Measurements from ENCODE around the gene ATP2C1.
A peak's percentile ranks its signal among the peaks of the same experiment; 100 is the strongest.
"Not testable (repeated sequence)": the region's sequence is repeated elsewhere in the genome, so short reads cannot be mapped to it uniquely, and the experiment has no call there.

The ATP2C1 gene, protein sequence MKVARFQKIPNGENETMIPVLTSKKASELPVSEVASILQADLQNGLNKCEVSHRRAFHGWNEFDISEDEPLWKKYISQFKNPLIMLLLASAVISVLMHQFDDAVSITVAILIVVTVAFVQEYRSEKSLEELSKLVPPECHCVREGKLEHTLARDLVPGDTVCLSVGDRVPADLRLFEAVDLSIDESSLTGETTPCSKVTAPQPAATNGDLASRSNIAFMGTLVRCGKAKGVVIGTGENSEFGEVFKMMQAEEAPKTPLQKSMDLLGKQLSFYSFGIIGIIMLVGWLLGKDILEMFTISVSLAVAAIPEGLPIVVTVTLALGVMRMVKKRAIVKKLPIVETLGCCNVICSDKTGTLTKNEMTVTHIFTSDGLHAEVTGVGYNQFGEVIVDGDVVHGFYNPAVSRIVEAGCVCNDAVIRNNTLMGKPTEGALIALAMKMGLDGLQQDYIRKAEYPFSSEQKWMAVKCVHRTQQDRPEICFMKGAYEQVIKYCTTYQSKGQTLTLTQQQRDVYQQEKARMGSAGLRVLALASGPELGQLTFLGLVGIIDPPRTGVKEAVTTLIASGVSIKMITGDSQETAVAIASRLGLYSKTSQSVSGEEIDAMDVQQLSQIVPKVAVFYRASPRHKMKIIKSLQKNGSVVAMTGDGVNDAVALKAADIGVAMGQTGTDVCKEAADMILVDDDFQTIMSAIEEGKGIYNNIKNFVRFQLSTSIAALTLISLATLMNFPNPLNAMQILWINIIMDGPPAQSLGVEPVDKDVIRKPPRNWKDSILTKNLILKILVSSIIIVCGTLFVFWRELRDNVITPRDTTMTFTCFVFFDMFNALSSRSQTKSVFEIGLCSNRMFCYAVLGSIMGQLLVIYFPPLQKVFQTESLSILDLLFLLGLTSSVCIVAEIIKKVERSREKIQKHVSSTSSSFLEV

DNA sequence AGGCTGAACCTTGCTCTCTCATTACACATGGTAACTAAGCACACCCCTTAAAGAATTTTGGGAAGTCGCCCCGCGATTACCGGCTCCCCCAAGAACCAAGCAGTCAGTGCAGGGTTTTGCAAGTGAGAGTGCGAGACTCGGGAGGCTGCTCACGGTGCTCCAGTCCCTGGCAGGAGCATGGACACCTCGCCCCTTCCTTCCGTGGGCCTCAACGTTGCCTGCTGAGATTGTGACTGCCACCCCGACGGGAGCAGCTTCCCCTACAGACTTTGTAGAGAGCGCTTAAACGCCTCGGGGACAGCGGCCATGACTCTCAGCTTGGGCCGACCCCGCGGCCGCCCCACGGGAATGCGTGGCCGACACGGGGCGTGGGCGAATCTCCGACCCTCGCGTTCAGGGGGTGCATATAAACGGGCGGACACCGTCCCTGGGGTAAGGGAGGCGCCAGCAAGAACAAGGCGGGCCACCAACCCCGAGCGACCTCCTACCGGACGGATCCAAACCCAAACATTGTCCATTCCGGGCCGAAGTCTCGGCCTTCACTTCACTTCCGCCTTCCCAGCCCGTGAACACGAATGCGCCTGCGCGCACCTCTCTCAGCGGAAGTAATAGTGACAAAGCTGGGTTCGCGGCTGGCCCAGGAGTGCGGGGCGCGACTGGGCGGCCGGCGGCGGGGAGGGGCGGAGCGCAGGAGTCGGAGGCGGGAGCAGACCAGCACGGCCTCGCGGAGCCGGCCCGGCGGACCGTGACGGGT, at the start of gene ATP2C1:
Gene ATP2C1 (plus strand): TSS at position 709 of the 754 bp plus-strand sequence. CDS start 686 bp downstream, outside the sequence.
- peak; percentile 100 for DNase-seq

GRCh38 chr3:130844462-130844861, 49.4 kb upstream of the ATP2C1 start:
- no peak for DNase-seq

- no peak for DNase-seq
Observed at GRCh38 chr3:130846181-130846580, 47.7 kb upstream of the ATP2C1 start.

DNA sequence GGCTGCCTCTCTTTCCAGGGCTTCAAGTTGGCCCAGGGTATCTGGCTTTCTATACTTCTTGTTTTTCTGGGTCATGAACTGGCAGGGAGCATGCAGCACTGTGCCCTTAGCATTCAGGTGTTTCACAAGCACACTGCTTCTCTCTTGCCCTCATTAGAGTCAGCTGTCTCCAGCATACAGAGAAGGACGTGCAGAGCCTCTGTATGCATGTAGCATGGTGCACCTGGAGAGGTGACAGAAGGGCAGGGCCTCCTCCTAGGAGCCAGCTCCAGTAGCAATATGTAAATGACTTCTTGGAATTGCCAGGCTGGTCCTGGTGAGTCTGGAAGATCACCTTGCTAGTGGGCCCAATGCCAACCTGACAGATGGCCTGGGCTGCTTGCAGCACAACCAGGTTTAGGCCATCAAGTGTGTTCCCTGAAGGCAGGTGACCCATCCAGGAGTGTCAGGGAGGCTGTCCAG, 44.8 kb upstream of the ATP2C1 start:
- peak; percentile 98 for DNase-seq

GRCh38 chr3:130850044-130850797, 43.7 kb upstream of the ATP2C1 start:
- DNase-seq = peak; percentile 64

DNA sequence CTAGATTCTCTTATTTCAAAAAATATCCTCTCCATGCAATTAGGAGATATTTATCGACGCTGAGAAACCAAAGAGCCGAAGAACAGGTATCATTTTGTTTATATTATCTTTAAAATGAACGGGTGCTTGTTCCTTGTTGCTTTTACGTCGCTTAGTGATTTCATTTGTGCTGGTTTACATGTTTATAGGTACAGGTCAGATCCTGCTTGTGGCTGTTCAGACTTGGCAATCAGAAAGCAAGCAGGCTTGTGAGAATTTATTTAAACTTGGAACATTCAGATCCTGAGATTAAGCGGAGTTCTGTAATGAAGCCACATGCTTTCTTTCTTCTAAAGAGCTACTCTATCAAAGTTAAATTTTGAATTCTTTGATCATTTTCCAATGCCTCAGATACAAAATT, 43.0 kb upstream of the ATP2C1 start:
- DNase-seq = no peak

- no peak for DNase-seq
Observed at GRCh38 chr3:130851277-130851676, 42.6 kb upstream of the ATP2C1 start.

DNA sequence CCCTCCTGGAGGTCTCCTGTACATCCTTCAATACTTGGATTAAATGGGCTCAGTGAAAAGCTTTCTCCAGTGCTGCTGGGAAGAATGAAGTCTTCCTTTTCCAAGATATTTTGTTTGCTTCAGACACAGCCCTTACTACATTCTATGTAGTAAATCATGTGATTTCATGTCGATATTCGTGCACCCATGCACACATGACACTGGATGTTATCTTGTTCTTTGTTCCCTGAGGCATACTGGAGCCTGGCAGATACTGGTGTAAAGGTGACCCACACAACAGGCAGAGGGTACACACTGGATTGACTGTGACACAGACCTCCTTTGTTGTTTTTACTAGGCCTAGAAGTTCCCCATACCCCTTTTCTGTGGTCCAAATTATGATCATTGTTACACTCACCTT, 40.3 kb upstream of the ATP2C1 start:
- no peak for DNase-seq

DNA sequence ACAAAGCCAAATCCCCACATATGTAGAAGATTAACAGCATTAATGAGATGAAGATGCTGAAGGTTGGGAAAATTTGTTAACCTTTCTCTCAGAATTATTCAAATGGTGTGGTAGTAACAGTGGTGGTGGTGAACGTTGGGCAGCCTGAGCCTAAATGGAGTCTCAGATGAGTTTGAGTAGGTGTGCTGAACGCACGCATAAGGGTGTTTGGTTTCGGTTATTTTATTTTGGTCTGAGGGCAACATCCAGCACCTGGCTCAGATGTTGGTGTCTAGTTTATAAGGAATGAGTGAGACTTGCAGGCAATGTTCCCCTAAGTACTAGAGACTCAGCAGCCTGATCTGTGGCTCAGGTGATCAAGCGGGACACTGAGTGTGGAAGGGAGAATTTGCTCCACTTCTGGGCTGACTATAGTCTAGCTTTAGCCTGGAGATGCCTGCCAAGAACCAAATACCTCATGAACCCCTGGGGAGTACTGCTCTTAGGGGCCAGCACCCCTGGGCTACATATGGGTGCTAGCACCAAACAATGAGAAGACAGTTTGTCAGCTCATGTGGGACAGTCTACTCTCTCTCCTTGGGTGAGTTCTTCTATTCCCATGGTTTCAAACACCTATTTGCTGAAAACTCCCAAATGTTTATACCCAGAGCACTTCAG, 39.5 kb upstream of the ATP2C1 start:
- no peak for DNase-seq

DNA sequence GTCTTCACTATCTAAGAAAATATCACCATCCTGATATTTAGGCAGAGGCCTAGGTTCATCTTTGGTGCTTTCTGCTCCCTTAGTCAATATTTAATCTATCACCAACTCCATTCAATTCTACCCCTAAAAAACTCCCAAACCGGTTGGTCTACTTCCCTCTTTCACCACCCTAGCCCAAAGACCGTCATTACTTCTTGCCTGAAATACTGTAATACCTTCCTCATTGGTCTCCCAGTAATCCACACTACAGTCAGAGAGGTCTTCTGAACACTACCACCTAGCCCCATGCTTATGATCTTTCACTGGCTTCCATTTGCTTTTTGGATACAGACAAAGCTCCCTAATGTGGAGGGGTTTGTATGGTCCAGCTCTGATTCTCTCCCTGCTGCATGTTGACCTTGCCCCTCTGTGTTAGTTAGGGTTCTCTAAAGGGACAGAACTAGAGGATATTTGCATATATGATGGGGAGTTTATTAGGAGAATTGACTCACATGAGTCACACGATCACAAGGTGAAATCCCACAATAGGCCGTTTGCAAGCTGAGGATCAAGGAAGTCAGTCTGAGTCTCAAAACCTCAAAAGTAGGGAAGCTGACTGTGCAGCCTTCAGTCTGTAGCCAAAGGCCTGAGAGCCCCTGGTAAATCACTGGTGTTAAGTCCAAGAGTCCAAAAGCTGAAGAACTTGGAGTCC, 36.4 kb upstream of the ATP2C1 start:
- no peak for DNase-seq

DNA sequence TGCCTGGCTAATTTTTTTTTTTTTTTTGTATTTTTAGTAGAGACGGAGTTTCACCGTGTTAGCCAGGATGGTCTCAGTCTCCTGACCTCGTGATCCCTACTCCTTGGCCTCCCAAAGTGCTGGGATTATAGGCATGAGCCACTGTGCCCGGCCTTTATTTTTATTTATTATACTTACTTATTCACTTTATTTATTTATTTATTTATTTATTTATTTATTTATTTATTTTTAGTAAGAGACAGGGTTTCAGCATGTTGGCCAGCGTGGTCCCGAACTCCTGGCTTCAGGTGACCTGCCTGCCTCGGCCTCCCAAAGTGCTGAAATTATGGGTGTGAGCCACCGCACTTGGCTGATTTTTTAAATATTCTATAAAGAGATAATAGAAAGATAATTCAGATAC, 31.8 kb upstream of the ATP2C1 start:
- DNase-seq = not testable (repeated sequence)

- no peak for DNase-seq
Observed at GRCh38 chr3:130865489-130865888, 28.4 kb upstream of the ATP2C1 start.

DNA sequence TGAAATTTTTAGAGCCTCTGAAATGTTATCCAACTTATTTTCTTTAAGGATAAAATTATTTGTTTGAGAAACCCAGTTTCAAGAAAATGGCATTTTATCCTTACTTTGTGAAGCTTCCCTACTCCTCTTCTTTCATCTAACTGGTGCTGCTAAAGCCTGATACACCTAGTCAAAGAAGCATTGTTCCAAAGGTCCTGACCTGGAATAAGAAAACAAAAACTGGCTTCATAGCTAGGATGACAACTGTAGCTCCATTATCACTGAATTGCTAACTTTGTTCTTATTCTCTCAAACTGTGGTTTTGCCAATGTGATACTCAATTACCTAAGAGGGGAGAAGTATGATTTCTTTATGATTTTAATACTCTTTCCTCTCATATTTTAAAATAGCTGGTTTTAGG, 27.6 kb upstream of the ATP2C1 start:
- DNase-seq = no peak

GRCh38 chr3:130870423-130870822, 23.5 kb upstream of the ATP2C1 start:
- DNase-seq = no peak

DNA sequence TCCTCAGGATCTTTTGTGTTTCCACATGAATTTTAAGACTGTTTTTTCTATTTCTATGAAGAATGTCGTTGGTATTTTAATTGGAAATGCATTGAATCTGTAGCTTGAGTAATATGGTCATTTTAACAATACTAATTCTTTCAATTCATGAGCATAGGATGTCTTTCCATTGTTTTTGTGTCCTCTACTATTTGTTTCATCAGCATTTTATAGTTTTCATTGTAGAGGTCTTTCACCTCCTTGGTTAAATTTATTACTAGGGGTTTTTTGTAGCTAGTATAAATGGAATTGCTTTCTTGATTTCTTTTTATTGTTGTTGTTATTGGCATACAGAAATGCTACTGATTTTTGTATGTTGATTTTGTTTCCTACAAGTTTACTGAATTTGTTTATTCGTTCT, 17.3 kb upstream of the ATP2C1 start:
- DNase-seq = no peak

- DNase-seq = no peak
Observed at GRCh38 chr3:130878464-130878863, 15.4 kb upstream of the ATP2C1 start.

DNA sequence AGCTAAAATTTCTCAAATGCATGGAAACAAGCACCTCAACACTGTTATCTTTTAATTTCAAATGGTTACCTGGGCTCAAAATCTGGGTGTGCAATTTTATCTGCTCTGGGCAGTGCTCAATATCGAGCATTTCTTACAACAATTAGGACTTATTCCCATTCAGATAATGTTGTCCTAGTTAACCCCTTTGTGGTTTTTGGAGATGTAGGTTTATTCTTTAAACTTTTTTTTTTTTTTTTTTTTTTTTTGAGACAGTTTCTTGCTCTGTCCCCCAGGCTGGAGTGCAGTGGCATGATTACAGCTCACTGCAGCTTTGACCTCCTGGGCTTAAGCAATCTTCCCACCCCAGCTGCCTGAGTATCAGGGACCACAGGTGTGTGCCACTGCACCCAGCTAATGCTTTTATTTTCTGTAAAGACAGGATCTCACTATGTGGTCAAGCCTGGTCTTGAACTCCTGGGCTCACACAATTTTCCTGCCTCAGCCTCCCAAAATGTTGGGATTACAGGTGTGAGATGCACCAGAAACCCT, 4.4 kb upstream of the ATP2C1 start:
- DNase-seq = no peak

- peak; percentile 91 for DNase-seq
Observed at GRCh38 chr3:130892759-130893375, 1.0 kb upstream of the ATP2C1 start.

DNA sequence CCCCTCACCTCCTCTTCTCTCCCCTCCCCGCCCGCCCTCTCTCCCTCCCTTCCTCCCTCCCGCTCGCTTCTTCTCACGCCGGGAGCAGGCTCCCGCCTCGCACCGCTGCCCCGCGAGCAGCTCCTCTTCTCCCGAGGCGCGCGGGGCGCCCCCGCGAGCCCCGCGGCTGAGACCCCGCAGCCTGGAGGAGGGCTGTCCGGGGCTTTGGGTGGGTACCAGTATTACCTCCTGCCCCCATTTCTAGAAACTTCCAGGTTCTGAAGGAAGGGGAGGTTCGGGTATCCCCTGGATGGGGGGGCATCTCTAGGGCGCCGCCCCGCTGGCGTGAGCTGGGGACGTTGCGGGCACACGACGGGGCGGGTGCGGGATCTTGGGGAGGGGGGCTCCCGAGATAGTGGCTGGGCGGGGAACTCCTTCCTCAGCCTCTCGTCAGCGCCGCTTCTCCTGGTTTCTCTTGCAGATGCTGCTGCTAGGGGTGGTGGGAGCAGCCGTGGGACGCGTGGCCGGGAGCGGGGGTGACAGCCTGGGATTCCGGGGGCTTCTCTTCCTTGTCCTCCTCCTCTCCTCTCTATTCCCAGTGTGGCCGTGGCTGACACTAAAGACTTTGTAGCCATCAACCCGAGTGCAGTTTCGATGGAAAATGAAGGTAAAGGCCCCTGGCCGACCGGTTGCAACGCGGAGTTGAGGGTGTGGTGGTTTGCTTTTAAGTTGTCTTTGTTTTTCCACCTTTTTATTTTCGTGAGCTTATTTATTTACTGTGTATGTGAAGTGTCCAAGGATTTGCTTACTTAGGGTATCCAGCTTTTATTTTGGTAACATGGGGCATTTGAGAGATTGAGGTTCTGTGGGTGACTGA, 474 bp downstream of the ATP2C1 start:
- peak; percentile 79 for DNase-seq

DNA sequence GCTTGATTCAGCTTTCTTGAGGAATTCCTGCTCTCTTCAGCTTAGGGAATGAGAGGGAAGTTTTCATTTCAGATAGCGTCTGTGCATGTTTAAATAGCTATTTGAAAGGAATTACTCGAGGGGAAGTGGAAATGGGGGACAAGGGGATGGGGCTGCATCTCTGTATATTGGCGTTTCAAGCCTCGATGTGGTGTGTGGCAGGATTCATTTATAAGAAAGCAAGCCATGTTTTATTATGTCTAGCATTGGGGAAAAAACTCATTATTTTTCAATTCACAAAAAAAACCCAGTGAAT, 1.0 kb downstream of the ATP2C1 start:
- peak; percentile 35 for DNase-seq
